Smooth muscle cell (in vitro differentiated cells): Measurements from ENCODE around the gene LLGL1. TPM values are rescaled to one million over a fixed set of nuclear protein-coding genes. Genes with fewer than 3 reads are reported as not detected.

ENCODE experiments used
- DNase-seq: peaks from one replicate; lab custom pipeline; 2025; ENCODE audit not compliant: unreplicated experiment; lab: John Stamatoyannopoulos, UW
- H2AFZ ChIP-seq: fragments of 200-600 bp; sonication (generic); 2 replicates; pipeline ENCODE4 v1.6.0; 2016; ENCODE audit warnings: antibody characterized with exemption, low read depth, mild to moderate bottlenecking
- H3F3A ChIP-seq: fragments of 200-600 bp; sonication (generic); 2 replicates; pipeline ENCODE4 v1.6.0; 2017; ENCODE audit warnings: antibody characterized with exemption, low read depth
- H3K27ac ChIP-seq: fragments of 200-600 bp; sonication (generic); 2 replicates; pipeline ENCODE4 v1.5.1; 2016; ENCODE audit warnings: low read depth, mild to moderate bottlenecking
- H3K27me3 ChIP-seq: fragments of 200-600 bp; sonication (generic); 2 replicates; pipeline ENCODE4 v1.6.1; 2016; ENCODE audit warnings: low read depth, mild to moderate bottlenecking
- H3K36me3 ChIP-seq: fragments of 200-600 bp; sonication (generic); 2 replicates; pipeline ENCODE4 v1.5.1; 2016; ENCODE audit warnings: low read depth
- H3K4me1 ChIP-seq: fragments of 200-600 bp; sonication (generic); 2 replicates; pipeline ENCODE4 v1.5.1; 2016; ENCODE audit warnings: low read depth
- H3K4me2 ChIP-seq: fragments of 200-600 bp; sonication (generic); 2 replicates; pipeline ENCODE4 v1.6.0; 2016; ENCODE audit warnings: mild to moderate bottlenecking
- H3K4me3 ChIP-seq: fragments of 200-600 bp; sonication (generic); 2 replicates; pipeline ENCODE4 v1.5.1; 2016; ENCODE audit warnings: mild to moderate bottlenecking
- H3K79me2 ChIP-seq: fragments of 200-600 bp; sonication (generic); 2 replicates; pipeline ENCODE4 v1.6.0; 2016; ENCODE audit warnings: low read depth, mild to moderate bottlenecking
- H3K9ac ChIP-seq: fragments of 200-600 bp; sonication (generic); 2 replicates; pipeline ENCODE4 v1.6.0; 2016; ENCODE audit warnings: low read depth
- H3K9me3 ChIP-seq: fragments of 200-600 bp; sonication (generic); replicated peaks from 2 replicates; pipeline ENCODE4 v1.5.1; 2016; ENCODE audit warnings: low read depth
- H4K20me1 ChIP-seq: fragments of 200-600 bp; sonication (generic); 2 replicates; pipeline ENCODE4 v1.6.0; 2016; ENCODE audit warnings: low read depth
- CTCF ChIP-seq: fragments of 200-600 bp; sonication (generic); IDR thresholded peaks from 2 replicates; pipeline ENCODE4 v1.5.1; 2017; ENCODE audit warnings: borderline replicate concordance, mild to moderate bottlenecking, antibody characterized with exemption; ENCODE audit not compliant: insufficient read depth, poor library complexity, severe bottlenecking
- WGBS: methylation state at CpG from one replicate; pipeline ENCODE4 v1.1.7; 2016; ENCODE audit warnings: low lambda C conversion rate; 5-methylcytosine and 5-hydroxymethylcytosine counted together
- polyA plus RNA-seq: library from polyadenylated mRNA; unstranded; fragments of >200 nt; fragmentation: Nextera tagmentation; extraction: Ambion mirVana; gene quantifications from 2 replicates; pipeline ENCODE4 v1.2.1, GENCODE V29; 2016
- total RNA-seq: library from RNA; depleted of rRNA; stranded (reverse); fragments of >200 nt; gene quantifications from 2 replicates; pipeline ENCODE4 v1.2.3, GENCODE V29; 2014

The LLGL1 gene
- total and polyA plus RNA-seq, 2 experiments from 2014 or later: 8.5 to 37.7 TPM

DNA sequence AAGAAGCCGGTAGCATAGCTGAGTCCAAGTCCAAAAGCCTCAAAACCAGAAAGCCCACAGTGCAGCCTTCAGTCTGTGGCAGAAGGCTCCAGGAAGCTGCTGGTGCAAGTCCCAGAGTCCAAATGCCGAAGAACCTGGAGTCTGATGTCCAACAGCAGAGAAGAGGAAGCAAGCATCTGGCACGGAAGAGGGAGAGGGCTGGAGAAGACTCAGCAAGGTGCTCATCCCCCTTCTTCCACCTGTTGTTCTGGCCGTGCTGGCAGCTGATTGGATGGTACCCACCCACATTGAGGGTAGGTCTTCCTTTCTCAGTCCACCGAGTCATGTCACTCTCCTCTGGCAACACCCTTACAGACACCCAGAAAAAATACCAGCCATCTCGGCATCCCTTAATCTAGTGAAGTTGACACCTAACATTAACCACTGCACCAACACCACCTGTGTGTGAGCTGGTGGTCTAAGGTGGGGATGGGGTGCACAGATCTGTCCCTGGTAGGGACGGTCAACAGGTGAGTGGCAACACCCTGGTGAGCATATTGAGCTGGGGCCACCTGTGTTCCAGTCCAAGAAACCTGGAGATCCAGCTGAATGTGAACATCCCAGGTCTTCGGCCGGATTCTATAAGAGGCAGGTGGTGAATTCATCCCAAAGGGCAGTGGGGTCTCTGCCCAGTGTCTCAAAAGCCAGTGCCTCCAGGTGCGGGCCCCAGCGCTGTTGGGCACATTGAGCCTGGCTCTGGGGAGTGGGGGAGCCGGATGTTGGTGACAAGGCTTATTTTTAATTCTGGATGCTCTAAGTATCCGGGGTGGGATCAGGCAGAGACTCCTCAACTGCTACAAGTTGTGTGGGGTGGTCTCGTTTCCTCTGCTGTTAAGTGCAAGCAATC is 44.9 kb downstream of the LLGL1 start:
- Histone ChIP-seq H3K4me1 (peaks cover 13% of the 10 kb centered on the region), H2AFZ (no peak overlapping the region), H3K27me3 (no peaks in the 10 kb centered on the region), H3K9ac (no peak overlapping the region), H3K27ac (no peak overlapping the region), H3K9me3 (no peaks in the 10 kb centered on the region), H3K4me2 (no peak overlapping the region), H3K36me3 (no peaks in the 10 kb centered on the region), H3K4me3 (no peak overlapping the region), H3F3A (peaks cover 26% of the 10 kb centered on the region), H4K20me1 (no peaks in the 10 kb centered on the region), H3K79me2 (no peaks in the 10 kb centered on the region)
- WGBS: 93% methylated on average over 14 of the region's 14 CpGs
- no peak for TF ChIP-seq CTCF
- DNase-seq: no peak

GRCh38 chr17:18277076-18277475 is 51.6 kb downstream of the LLGL1 start:
- Histone ChIP-seq H2AFZ (no peak overlapping the region), H3F3A (peaks cover 5% of the 10 kb centered on the region), H4K20me1 (peaks cover 9% of the 10 kb centered on the region), H3K4me2 (no peak overlapping the region), H3K27ac (no peak overlapping the region), H3K9me3 (no peaks in the 10 kb centered on the region), H3K79me2 (no peaks in the 10 kb centered on the region), H3K4me1 (no peaks in the 10 kb centered on the region), H3K27me3 (no peaks in the 10 kb centered on the region), H3K4me3 (no peak overlapping the region), H3K9ac (no peak overlapping the region), H3K36me3 (peaks cover 4% of the 10 kb centered on the region)
- TF ChIP-seq CTCF: no peak
- 100% methylated on average over 1 of the region's 1 CpG for WGBS
- DNase-seq: no peak

DNA sequence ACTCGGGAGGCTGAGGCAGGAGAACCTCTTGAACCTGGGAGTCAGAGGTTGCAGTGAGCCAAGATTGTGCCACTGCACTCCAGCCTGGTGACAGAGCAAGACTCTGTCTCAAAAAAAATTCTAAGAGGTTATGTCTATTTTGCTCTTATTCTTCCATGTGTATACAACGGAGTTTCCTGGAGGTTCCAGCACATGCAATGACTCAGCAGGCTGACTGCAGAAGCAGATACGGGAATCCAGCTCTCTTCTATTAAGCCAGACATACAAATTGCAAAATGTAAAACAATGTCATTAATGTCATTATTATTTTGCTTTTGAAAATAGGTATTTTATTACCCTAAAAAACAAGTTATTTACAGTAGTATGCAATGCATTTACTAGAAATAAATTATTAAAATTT is 53.4 kb downstream of the LLGL1 start:
- WGBS: 59% methylated on average over 3 of the region's 3 CpGs
- peaks cover 9% of the 10 kb centered on the region for H4K20me1 ChIP-seq
- no peak overlapping the region for H3K4me3 ChIP-seq
- no peak overlapping the region for H3K9ac ChIP-seq
- H3F3A ChIP-seq: peaks cover 3% of the 10 kb centered on the region
- H3K79me2 ChIP-seq: no peaks in the 10 kb centered on the region
- no peaks in the 10 kb centered on the region for H3K27me3 ChIP-seq
- H3K36me3 ChIP-seq: peaks cover 4% of the 10 kb centered on the region
- no peaks in the 10 kb centered on the region for H3K9me3 ChIP-seq
- no peak overlapping the region for H2AFZ ChIP-seq
- no peaks in the 10 kb centered on the region for H3K4me1 ChIP-seq
- peak overlapping the region; percentile 49 for H3K27ac ChIP-seq
- H3K4me2 ChIP-seq: no peak overlapping the region
- DNase-seq: no peak
- TF ChIP-seq CTCF: no peak

DNA sequence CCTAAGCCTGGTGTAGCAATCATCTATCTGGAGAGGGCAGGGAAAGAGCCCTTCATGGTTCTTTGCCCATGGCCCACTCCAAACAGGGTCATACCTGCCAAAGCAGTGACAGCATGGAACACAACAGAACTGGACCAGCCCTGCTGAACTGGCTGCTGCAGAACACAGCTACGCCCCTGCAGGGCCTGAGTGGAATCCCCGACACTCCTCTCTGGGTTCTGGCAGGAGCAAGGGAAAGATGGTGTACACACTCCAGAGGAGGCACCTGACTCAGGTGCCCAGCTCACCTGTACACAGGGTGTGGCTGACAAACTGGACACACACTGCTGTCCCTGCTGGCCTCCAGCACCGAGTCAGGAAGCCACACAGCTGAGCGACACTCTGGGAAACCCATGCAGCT is 54.8 kb downstream of the LLGL1 start:
- H3K27ac ChIP-seq: no peak overlapping the region
- no peak overlapping the region for H3K9ac ChIP-seq
- no peaks in the 10 kb centered on the region for H3K9me3 ChIP-seq
- peaks cover 9% of the 10 kb centered on the region for H4K20me1 ChIP-seq
- no peak for TF ChIP-seq CTCF
- no peak overlapping the region for H3K4me2 ChIP-seq
- H3K4me1 ChIP-seq: no peaks in the 10 kb centered on the region
- H3K79me2 ChIP-seq: no peaks in the 10 kb centered on the region
- H3F3A ChIP-seq: peaks cover 3% of the 10 kb centered on the region
- H3K27me3 ChIP-seq: no peaks in the 10 kb centered on the region
- 98% methylated on average over 4 of the region's 4 CpGs for WGBS
- no peak overlapping the region for H2AFZ ChIP-seq
- no peak for DNase-seq
- H3K4me3 ChIP-seq: no peak overlapping the region
- peaks cover 4% of the 10 kb centered on the region for H3K36me3 ChIP-seq
